ENCODE data around the gene POLK. TPM values are rescaled to one million over a fixed set of nuclear protein-coding genes. Genes with fewer than 3 reads are reported as not detected.

POLK gene
- total RNA-seq, 2 experiments from 2014 or later, result 35.5 to 49.1 TPM

- CTCF ChIA-PET, result interaction anchor here (1.1 kb wide), 1 partner anchor 13 kb away, joined by 3 read pairs; no protein-coding TSS in a partner anchor
- ATAC-seq (peak; percentile 25), DNase-seq (no peak)
- H3K27ac Mint-ChIP-seq, result peak overlapping the region; percentile 96
- intact Hi-C loops (cut with DNase I, micrococcal nuclease), result loop anchor here (1.0 to 5.0 kb wide), 9 partner anchors 56 to 744 kb away; partner anchors contain the start of genes HMGCR (in 2 of the 2), POC5 (in 2 of the 2), GFM2 (in 1 of the 2) and NSA2 (in 1 of the 2)
- H3K4me3 Mint-ChIP-seq, result peak overlapping the region; percentile 98
- H3K36me3 Mint-ChIP-seq (ENCODE audit: low read depth), result peaks cover 23% of the 10 kb centered on the region
- peaks cover 45% of the 10 kb centered on the region for H3K4me1 Mint-ChIP-seq
- POLR2A ChIA-PET, result interaction anchor here (0.6 to 2.1 kb wide), 3 partner anchors 172 to 206 kb away, joined by 3 to 5 read pairs (median 3); partner anchors contain the start of genes HMGCR and POC5
- H3K27me3 Mint-ChIP-seq, result no peaks in the 10 kb centered on the region
- H3K9me3 Mint-ChIP-seq (ENCODE audit: low read depth), result no peaks in the 10 kb centered on the region
Measured at GRCh38 chr5:75510836-75511434, 756 bp upstream of the POLK start.

- intact Hi-C loops (cut with DNase I, micrococcal nuclease), result loop anchor here (2.0 to 5.0 kb wide), 3 partner anchors 155 to 460 kb away; partner anchors contain the start of genes GCNT4 (in 1 of the 2) and HMGCR (in 1 of the 2)
- ChIA-PET POLR2A (interaction anchor here (1.6 to 2.1 kb wide), 2 partner anchors 55 to 176 kb away, joined by 5 to 12 read pairs; partner anchors contain the start of gene HMGCR), CTCF (interaction anchor here (1.2 to 1.5 kb wide), 2 partner anchors 8 to 168 kb away, joined by 3 to 7 read pairs; no protein-coding TSS in a partner anchor)
- H3K4me3 Mint-ChIP-seq, result peak overlapping the region; percentile 98
- peaks cover 29% of the 10 kb centered on the region for H3K36me3 Mint-ChIP-seq (ENCODE audit: low read depth)
- H3K9me3 Mint-ChIP-seq (ENCODE audit: low read depth), result no peaks in the 10 kb centered on the region
- H3K27me3 Mint-ChIP-seq, result no peaks in the 10 kb centered on the region
- ATAC-seq, result no peak
- peak overlapping the region; percentile 96 for H3K27ac Mint-ChIP-seq
- peaks cover 48% of the 10 kb centered on the region for H3K4me1 Mint-ChIP-seq
- no peak for DNase-seq
Measured at GRCh38 chr5:75512383-75513074, 838 bp downstream of the POLK start.

GRCh38 chr5:75513841-75514240 is 2.1 kb downstream of the POLK start:
- no peak for DNase-seq
- ChIA-PET CTCF (no interaction called here), POLR2A (no interaction called here)
- Mint-ChIP-seq H3K27me3 (no peaks in the 10 kb centered on the region), H3K4me3 (no peak overlapping the region), H3K36me3 (ENCODE audit: low read depth) (peaks cover 32% of the 10 kb centered on the region), H3K9me3 (ENCODE audit: low read depth) (no peaks in the 10 kb centered on the region), H3K4me1 (peaks cover 50% of the 10 kb centered on the region), H3K27ac (no peak overlapping the region)
- intact Hi-C loops (cut with DNase I, micrococcal nuclease), result loop anchor here (2.0 to 5.0 kb wide), 3 partner anchors 153 to 461 kb away; partner anchors contain the start of genes GCNT4 (in 1 of the 2) and HMGCR (in 1 of the 2)
- no peak for ATAC-seq

GRCh38 chr5:75514323-75514722 is 2.6 kb downstream of the POLK start:
- H3K4me3 Mint-ChIP-seq, result no peak overlapping the region

GRCh38 chr5:75519761-75520160 is 8.1 kb downstream of the POLK start:
- no peak for DNase-seq
- peaks cover 50% of the 10 kb centered on the region for H3K36me3 Mint-ChIP-seq (ENCODE audit: low read depth)
- peaks cover 62% of the 10 kb centered on the region for H3K4me1 Mint-ChIP-seq
- intact Hi-C loops (cut with DNase I, micrococcal nuclease), result loop anchor here in 1 of 2 experiments (10.0 kb wide), 1 partner anchor 1825 kb away; no protein-coding TSS in a partner anchor
- CTCF ChIA-PET, result interaction anchor here (1.2 kb wide), 1 partner anchor 48 kb away, joined by 3 read pairs; no protein-coding TSS in a partner anchor
- H3K4me3 Mint-ChIP-seq, result no peak overlapping the region
- no peaks in the 10 kb centered on the region for H3K27me3 Mint-ChIP-seq
- no peak overlapping the region for H3K27ac Mint-ChIP-seq
- ATAC-seq, result no peak
- H3K9me3 Mint-ChIP-seq (ENCODE audit: low read depth), result peaks cover 18% of the 10 kb centered on the region
- POLR2A ChIA-PET, result no interaction called here

More at GRCh38 chr5:75514323-75514722, 2.6 kb downstream of the POLK start:
- Mint-ChIP-seq H3K4me1 (peaks cover 51% of the 10 kb centered on the region), H3K9me3 (ENCODE audit: low read depth) (no peaks in the 10 kb centered on the region), H3K36me3 (ENCODE audit: low read depth) (peaks cover 35% of the 10 kb centered on the region), H3K27ac (no peak overlapping the region), H3K27me3 (no peaks in the 10 kb centered on the region)
- POLR2A ChIA-PET, result no interaction called here
- DNase-seq, result no peak
- CTCF ChIA-PET, result no interaction called here
- intact Hi-C loops (cut with DNase I, micrococcal nuclease), result loop anchor here (5.0 kb wide), 2 partner anchors 153 to 177 kb away; partner anchors contain the start of gene HMGCR (in 1 of the 2)
- no peak for ATAC-seq

GRCh38 chr5:75521195-75521594 is 9.5 kb downstream of the POLK start:
- DNase-seq, result no peak
- intact Hi-C loops (cut with DNase I, micrococcal nuclease), result loop anchor here in 1 of 2 experiments (10.0 kb wide), 1 partner anchor 1826 kb away; no protein-coding TSS in a partner anchor
- peaks cover 71% of the 10 kb centered on the region for H3K4me1 Mint-ChIP-seq
- no peak overlapping the region for H3K27ac Mint-ChIP-seq
- peaks cover 18% of the 10 kb centered on the region for H3K9me3 Mint-ChIP-seq (ENCODE audit: low read depth)
- ATAC-seq, result no peak
- ChIA-PET CTCF (interaction anchor here (0.8 to 1.2 kb wide), 2 partner anchors 9 to 47 kb away, joined by 3 read pairs; no protein-coding TSS in a partner anchor), POLR2A (no interaction called here)
- no peak overlapping the region for H3K4me3 Mint-ChIP-seq
- peaks cover 46% of the 10 kb centered on the region for H3K36me3 Mint-ChIP-seq (ENCODE audit: low read depth)
- H3K27me3 Mint-ChIP-seq, result no peaks in the 10 kb centered on the region

GRCh38 chr5:75522025-75522424 is 10.3 kb downstream of the POLK start:
- DNase-seq (peak; percentile 21), ATAC-seq (no peak)
- POLR2A ChIA-PET, result no interaction called here
- Mint-ChIP-seq H3K36me3 (ENCODE audit: low read depth) (peaks cover 43% of the 10 kb centered on the region), H3K4me1 (peaks cover 69% of the 10 kb centered on the region), H3K27me3 (no peaks in the 10 kb centered on the region), H3K27ac (peak overlapping the region; percentile 73), H3K9me3 (ENCODE audit: low read depth) (peaks cover 18% of the 10 kb centered on the region), H3K4me3 (no peak overlapping the region)
- CTCF ChIA-PET, result interaction anchor here (0.6 kb wide), 1 partner anchor 44 kb away, joined by 4 read pairs; no protein-coding TSS in a partner anchor
- intact Hi-C loops (cut with DNase I, micrococcal nuclease), result loop anchor here in 1 of 2 experiments (10.0 kb wide), 1 partner anchor 1827 kb away; no protein-coding TSS in a partner anchor

GRCh38 chr5:75522542-75522941 is 10.9 kb downstream of the POLK start:
- no peak overlapping the region for H3K4me3 Mint-ChIP-seq
- peaks cover 67% of the 10 kb centered on the region for H3K4me1 Mint-ChIP-seq
- peaks cover 18% of the 10 kb centered on the region for H3K9me3 Mint-ChIP-seq (ENCODE audit: low read depth)
- DNase-seq, result no peak
- ATAC-seq, result no peak
- H3K27me3 Mint-ChIP-seq, result no peaks in the 10 kb centered on the region
- peaks cover 41% of the 10 kb centered on the region for H3K36me3 Mint-ChIP-seq (ENCODE audit: low read depth)
- ChIA-PET POLR2A (no interaction called here), CTCF (no interaction called here)
- intact Hi-C loops (cut with DNase I, micrococcal nuclease), result loop anchor here in 1 of 2 experiments (10.0 kb wide), 1 partner anchor 1828 kb away; no protein-coding TSS in a partner anchor
- peak overlapping the region; percentile 73 for H3K27ac Mint-ChIP-seq

- no peak overlapping the region for H3K4me3 Mint-ChIP-seq
- no peaks in the 10 kb centered on the region for H3K27me3 Mint-ChIP-seq
- intact Hi-C loops (cut with DNase I, micrococcal nuclease), result loop anchor here in 1 of 2 experiments (10.0 kb wide), 1 partner anchor 1828 kb away; no protein-coding TSS in a partner anchor
- peaks cover 60% of the 10 kb centered on the region for H3K4me1 Mint-ChIP-seq
- peak overlapping the region; percentile 61 for H3K27ac Mint-ChIP-seq
- peaks cover 36% of the 10 kb centered on the region for H3K36me3 Mint-ChIP-seq (ENCODE audit: low read depth)
- ATAC-seq (no peak), DNase-seq (no peak)
- ChIA-PET POLR2A (interaction anchor here (0.7 kb wide), 2 partner anchors 194 to 285 kb away, joined by 3 to 4 read pairs; partner anchors contain the start of gene POC5), CTCF (no interaction called here)
- peaks cover 18% of the 10 kb centered on the region for H3K9me3 Mint-ChIP-seq (ENCODE audit: low read depth)
Measured at GRCh38 chr5:75523275-75523674, 11.6 kb downstream of the POLK start.

GRCh38 chr5:75524071-75524470 is 12.4 kb downstream of the POLK start:
- DNase-seq, result peak; percentile 29
- peak overlapping the region; percentile 61 for H3K27ac Mint-ChIP-seq
- intact Hi-C loops (cut with DNase I, micrococcal nuclease), result loop anchor here (1.0 to 10.0 kb wide), 2 partner anchors 43 to 1829 kb away; no protein-coding TSS in a partner anchor
- H3K9me3 Mint-ChIP-seq (ENCODE audit: low read depth), result peaks cover 18% of the 10 kb centered on the region
- ChIA-PET POLR2A (interaction anchor here (0.7 kb wide), 2 partner anchors 193 to 286 kb away, joined by 3 to 4 read pairs; partner anchors contain the start of gene POC5), CTCF (interaction anchor here (0.7 to 1.3 kb wide), 2 partner anchors 13 to 14 kb away, joined by 3 to 4 read pairs; partner anchors contain the start of gene CERT1)
- H3K4me1 Mint-ChIP-seq, result peaks cover 59% of the 10 kb centered on the region
- H3K4me3 Mint-ChIP-seq, result peak overlapping the region; percentile 20
- ATAC-seq, result peak; percentile 97
- H3K27me3 Mint-ChIP-seq, result no peaks in the 10 kb centered on the region
- peaks cover 36% of the 10 kb centered on the region for H3K36me3 Mint-ChIP-seq (ENCODE audit: low read depth)

- no peak overlapping the region for H3K4me3 Mint-ChIP-seq
- H3K9me3 Mint-ChIP-seq (ENCODE audit: low read depth), result peaks cover 18% of the 10 kb centered on the region
Measured at GRCh38 chr5:75524591-75524990, 12.9 kb downstream of the POLK start.

More at GRCh38 chr5:75524591-75524990, 12.9 kb downstream of the POLK start:
- intact Hi-C loops (cut with DNase I, micrococcal nuclease), result loop anchor here (1.0 to 10.0 kb wide), 2 partner anchors 43 to 1830 kb away; no protein-coding TSS in a partner anchor
- Mint-ChIP-seq H3K4me1 (peaks cover 56% of the 10 kb centered on the region), H3K27me3 (no peaks in the 10 kb centered on the region), H3K36me3 (ENCODE audit: low read depth) (peaks cover 33% of the 10 kb centered on the region), H3K27ac (no peak overlapping the region)
- ATAC-seq (no peak), DNase-seq (no peak)
- CTCF ChIA-PET, result interaction anchor here (0.7 to 1.3 kb wide), 2 partner anchors 14 to 15 kb away, joined by 3 to 4 read pairs; partner anchors contain the start of gene CERT1
- POLR2A ChIA-PET, result no interaction called here
